ENCODE measurements around the gene DMRT1. TPM values are rescaled to one million over a fixed set of nuclear protein-coding genes. Genes with fewer than 3 reads are reported as not detected.
"Not testable (repeated sequence)": the region's sequence is repeated elsewhere in the genome, so short reads cannot be mapped to it uniquely, and the experiment has no call there.

The DMRT1 gene
- total RNA-seq, 1 donor: not detected

GRCh38 chr9:976943-977837 lies 135.7 kb downstream of the DMRT1 start:
- peaks cover 11% of the 10 kb centered on the region for H3K4me1 ChIP-seq (ENCODE audit: insufficient read depth, low read length)
- no peak overlapping the region for H3K4me3 ChIP-seq (ENCODE audit: low read length)
- no peaks in the 10 kb centered on the region for H3K9me3 ChIP-seq (ENCODE audit: low read depth, low read length)
- peaks cover 92% of the 10 kb centered on the region for H3K27me3 ChIP-seq (ENCODE audit: insufficient read depth, low read length)

- Histone ChIP-seq H3K27me3 (ENCODE audit: insufficient read depth, low read length) (peaks cover 92% of the 10 kb centered on the region), H3K9me3 (ENCODE audit: low read depth, low read length) (no peaks in the 10 kb centered on the region), H3K4me1 (ENCODE audit: insufficient read depth, low read length) (peaks cover 3% of the 10 kb centered on the region), H3K4me3 (ENCODE audit: low read length) (no peak overlapping the region)
Observed at GRCh38 chr9:977838-978830, 136.6 kb downstream of the DMRT1 start.

- Histone ChIP-seq H3K27me3 (ENCODE audit: insufficient read depth, low read length) (peaks cover 88% of the 10 kb centered on the region), H3K4me1 (ENCODE audit: insufficient read depth, low read length) (no peaks in the 10 kb centered on the region), H3K9me3 (ENCODE audit: low read depth, low read length) (no peaks in the 10 kb centered on the region), H3K4me3 (ENCODE audit: low read length) (no peak overlapping the region)
Observed at GRCh38 chr9:979983-980382, 138.5 kb downstream of the DMRT1 start.

- no peaks in the 10 kb centered on the region for H3K9me3 ChIP-seq (ENCODE audit: low read depth, low read length)
- H3K4me3 ChIP-seq (ENCODE audit: low read length): no peak overlapping the region
- H3K27me3 ChIP-seq (ENCODE audit: insufficient read depth, low read length): peaks cover 88% of the 10 kb centered on the region
- no peaks in the 10 kb centered on the region for H3K4me1 ChIP-seq (ENCODE audit: insufficient read depth, low read length)
Observed at GRCh38 chr9:980640-981039, 139.1 kb downstream of the DMRT1 start.

GRCh38 chr9:981491-981898 lies 140.0 kb downstream of the DMRT1 start:
- H3K4me3 ChIP-seq (ENCODE audit: low read length): no peak overlapping the region
- no peaks in the 10 kb centered on the region for H3K4me1 ChIP-seq (ENCODE audit: insufficient read depth, low read length)
- peaks cover 89% of the 10 kb centered on the region for H3K27me3 ChIP-seq (ENCODE audit: insufficient read depth, low read length)
- no peaks in the 10 kb centered on the region for H3K9me3 ChIP-seq (ENCODE audit: low read depth, low read length)

GRCh38 chr9:982394-983230 lies 141.1 kb downstream of the DMRT1 start:
- peaks cover 91% of the 10 kb centered on the region for H3K27me3 ChIP-seq (ENCODE audit: insufficient read depth, low read length)
- no peaks in the 10 kb centered on the region for H3K9me3 ChIP-seq (ENCODE audit: low read depth, low read length)
- H3K4me1 ChIP-seq (ENCODE audit: insufficient read depth, low read length): no peaks in the 10 kb centered on the region
- H3K4me3 ChIP-seq (ENCODE audit: low read length): no peak overlapping the region

GRCh38 chr9:994005-994404 lies 152.5 kb downstream of the DMRT1 start:
- H3K27me3 ChIP-seq (ENCODE audit: insufficient read depth, low read length): peaks cover 2% of the 10 kb centered on the region
- H3K4me1 ChIP-seq (ENCODE audit: insufficient read depth, low read length): peaks cover 2% of the 10 kb centered on the region
- no peaks in the 10 kb centered on the region for H3K9me3 ChIP-seq (ENCODE audit: low read depth, low read length)
- no peak overlapping the region for H3K4me3 ChIP-seq (ENCODE audit: low read length)

GRCh38 chr9:995192-995591 lies 153.7 kb downstream of the DMRT1 start:
- H3K27me3 ChIP-seq (ENCODE audit: insufficient read depth, low read length): peaks cover 2% of the 10 kb centered on the region
- peaks cover 13% of the 10 kb centered on the region for H3K4me1 ChIP-seq (ENCODE audit: insufficient read depth, low read length)

GRCh38 chr9:995781-996180 lies 154.3 kb downstream of the DMRT1 start:
- Histone ChIP-seq H3K4me1 (ENCODE audit: insufficient read depth, low read length) (peaks cover 14% of the 10 kb centered on the region), H3K27me3 (ENCODE audit: insufficient read depth, low read length) (peaks cover 2% of the 10 kb centered on the region), H3K9me3 (ENCODE audit: low read depth, low read length) (no peaks in the 10 kb centered on the region), H3K4me3 (ENCODE audit: low read length) (no peak overlapping the region)

More at GRCh38 chr9:995192-995591, 153.7 kb downstream of the DMRT1 start:
- Histone ChIP-seq H3K9me3 (ENCODE audit: low read depth, low read length) (no peaks in the 10 kb centered on the region), H3K4me3 (ENCODE audit: low read length) (no peak overlapping the region)

GRCh38 chr9:998299-999110 lies 157.0 kb downstream of the DMRT1 start:
- peaks cover 14% of the 10 kb centered on the region for H3K4me1 ChIP-seq (ENCODE audit: insufficient read depth, low read length)
- not testable (repeated sequence) for H3K27me3 ChIP-seq (ENCODE audit: insufficient read depth, low read length); H3K4me3 ChIP-seq (ENCODE audit: low read length); H3K9me3 ChIP-seq (ENCODE audit: low read depth, low read length)

GRCh38 chr9:1001838-1002237 lies 160.3 kb downstream of the DMRT1 start:
- no peaks in the 10 kb centered on the region for H3K27me3 ChIP-seq (ENCODE audit: insufficient read depth, low read length)
- H3K9me3 ChIP-seq (ENCODE audit: low read depth, low read length): no peaks in the 10 kb centered on the region
- peaks cover 14% of the 10 kb centered on the region for H3K4me1 ChIP-seq (ENCODE audit: insufficient read depth, low read length)
- no peak overlapping the region for H3K4me3 ChIP-seq (ENCODE audit: low read length)

GRCh38 chr9:1002678-1003077 lies 161.2 kb downstream of the DMRT1 start:
- no peaks in the 10 kb centered on the region for H3K27me3 ChIP-seq (ENCODE audit: insufficient read depth, low read length)
- H3K4me3 ChIP-seq (ENCODE audit: low read length): no peak overlapping the region
- H3K4me1 ChIP-seq (ENCODE audit: insufficient read depth, low read length): peaks cover 17% of the 10 kb centered on the region
- H3K9me3 ChIP-seq (ENCODE audit: low read depth, low read length): no peaks in the 10 kb centered on the region

- Histone ChIP-seq H3K9me3 (ENCODE audit: low read depth, low read length) (no peaks in the 10 kb centered on the region), H3K4me1 (ENCODE audit: insufficient read depth, low read length) (peaks cover 15% of the 10 kb centered on the region), H3K4me3 (ENCODE audit: low read length) (no peak overlapping the region), H3K27me3 (ENCODE audit: insufficient read depth, low read length) (peaks cover 5% of the 10 kb centered on the region)
Observed at GRCh38 chr9:1005043-1005667, 163.7 kb downstream of the DMRT1 start.

All from mononuclear cell (primary cell).